Measurements from ENCODE around the gene LETM1.

The LETM1 gene

DNA sequence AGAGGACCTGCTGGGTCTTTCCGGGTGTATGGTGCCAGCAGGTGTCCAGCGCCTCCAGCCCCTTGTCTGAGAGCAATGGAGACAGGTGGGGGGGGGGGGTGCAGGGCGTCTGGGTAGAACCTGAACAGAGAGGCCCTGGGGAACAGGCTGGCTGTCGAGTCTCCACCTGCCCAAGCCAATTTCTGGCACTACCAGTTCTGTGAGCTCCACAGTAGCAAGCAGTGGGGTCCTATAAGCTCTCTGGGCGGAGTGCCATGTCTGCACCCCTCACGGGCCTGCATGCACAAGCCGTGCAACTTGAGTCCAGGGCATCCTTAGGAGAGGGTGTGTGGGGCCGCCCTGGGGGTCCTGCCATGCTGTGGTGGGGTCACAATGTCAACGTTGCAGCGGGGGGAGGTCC is 72.9 kb downstream of the LETM1 start:
- no peak for DNase-seq (ENCODE audit: low read depth in 1 of 2, low spot score in 1 of 2)

DNA sequence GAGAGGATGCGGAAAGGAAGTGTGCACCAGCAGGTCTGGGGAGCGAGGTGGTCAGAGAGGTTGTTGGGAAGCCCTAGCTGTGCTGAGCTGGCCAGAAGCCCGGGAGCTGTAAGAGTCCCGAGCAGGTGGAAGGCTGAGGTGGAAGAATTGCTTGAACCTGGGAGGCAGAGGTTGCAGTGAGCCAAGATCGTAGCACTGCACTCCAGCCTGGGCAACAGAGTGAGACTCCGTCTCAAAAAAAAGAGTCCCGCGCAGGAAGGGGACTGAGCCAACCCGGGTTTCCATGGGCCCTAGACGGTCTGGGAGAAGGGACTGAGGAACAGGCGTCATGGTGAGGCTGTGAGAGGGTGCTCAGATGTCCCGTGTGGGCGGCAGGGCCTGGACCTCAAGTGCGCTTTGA is 75.5 kb downstream of the LETM1 start:
- no peak for DNase-seq (ENCODE audit: low read depth in 1 of 2, low spot score in 1 of 2)

DNA sequence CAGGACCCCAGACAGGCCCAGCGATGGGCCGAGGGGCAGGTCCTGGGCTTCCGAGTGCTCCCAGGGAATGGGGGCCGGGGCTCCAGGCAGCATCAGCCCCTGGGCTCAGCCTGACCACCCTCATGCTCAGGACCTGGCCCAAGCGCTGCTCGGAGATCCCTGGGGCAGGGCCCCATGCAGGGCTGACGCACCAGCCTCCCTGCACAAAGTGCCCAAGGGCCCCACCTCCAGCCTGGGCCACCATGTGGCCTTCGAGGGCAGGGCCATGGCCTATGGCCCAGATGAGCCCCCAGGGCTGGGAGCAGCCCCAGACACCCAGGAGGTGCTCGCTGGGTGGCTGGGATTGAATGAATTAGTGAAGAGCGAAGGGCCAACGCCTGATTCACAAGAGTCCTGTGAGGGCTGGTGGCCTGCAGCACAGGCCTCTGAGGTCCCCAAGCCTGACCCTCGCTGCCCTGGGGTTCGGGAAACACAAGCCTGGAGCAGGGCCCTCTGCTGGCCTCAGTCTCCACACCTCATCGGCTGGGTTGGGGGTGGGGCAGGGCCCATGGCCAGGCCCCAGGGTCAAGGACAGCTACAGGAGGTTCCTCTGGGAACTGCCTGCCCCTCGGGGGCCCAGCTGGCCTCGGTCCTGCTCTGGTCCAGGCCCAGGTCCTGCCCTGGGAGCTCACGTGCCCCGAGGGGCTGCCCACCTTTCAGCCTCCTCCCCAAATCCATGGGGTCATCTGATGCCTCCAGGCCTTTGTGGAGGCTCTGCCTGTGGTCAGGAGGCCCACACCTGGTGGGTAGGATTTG is 76.2 kb downstream of the LETM1 start:
- no peak for DNase-seq (ENCODE audit: low read depth in 1 of 2, low spot score in 1 of 2)

DNA sequence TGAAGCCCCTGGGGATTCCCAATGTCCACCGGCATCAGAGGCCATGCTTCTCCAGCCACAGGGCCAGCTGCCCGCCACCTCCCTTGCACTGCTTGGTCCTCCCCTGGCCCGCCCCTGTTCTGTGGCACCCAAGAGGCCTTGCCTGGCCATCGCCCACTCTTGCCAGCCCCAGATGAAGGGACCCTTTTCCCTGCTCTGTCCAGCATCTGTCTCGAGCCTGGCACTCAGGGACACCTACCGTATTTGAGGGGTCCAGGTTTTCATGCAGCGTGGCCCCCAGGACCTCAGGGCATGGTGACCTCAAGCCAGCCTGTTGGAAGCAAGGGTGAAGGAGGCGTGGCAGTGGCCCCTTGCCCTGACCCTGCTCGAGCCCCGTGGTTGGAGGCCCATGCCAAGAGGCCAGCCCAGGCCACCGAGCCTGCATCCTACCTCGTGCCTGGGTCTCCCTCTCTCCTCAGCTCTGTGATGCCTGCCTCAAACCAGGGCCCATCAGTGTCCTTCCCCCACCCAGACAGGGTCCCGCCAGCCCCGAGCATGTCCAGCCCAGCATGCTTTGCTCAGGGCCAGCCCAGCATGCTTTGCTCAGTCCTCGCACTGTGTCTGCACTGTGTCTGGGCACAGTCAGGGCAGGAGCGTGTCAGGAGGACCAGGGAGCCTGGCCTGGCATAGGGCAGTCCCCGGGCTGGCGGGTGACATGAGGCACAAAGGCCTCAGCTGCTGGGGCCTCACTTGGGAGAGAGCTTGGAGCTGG is 77.1 kb downstream of the LETM1 start:
- DNase-seq (ENCODE audit: low read depth in 1 of 2, low spot score in 1 of 2): no peak

DNA sequence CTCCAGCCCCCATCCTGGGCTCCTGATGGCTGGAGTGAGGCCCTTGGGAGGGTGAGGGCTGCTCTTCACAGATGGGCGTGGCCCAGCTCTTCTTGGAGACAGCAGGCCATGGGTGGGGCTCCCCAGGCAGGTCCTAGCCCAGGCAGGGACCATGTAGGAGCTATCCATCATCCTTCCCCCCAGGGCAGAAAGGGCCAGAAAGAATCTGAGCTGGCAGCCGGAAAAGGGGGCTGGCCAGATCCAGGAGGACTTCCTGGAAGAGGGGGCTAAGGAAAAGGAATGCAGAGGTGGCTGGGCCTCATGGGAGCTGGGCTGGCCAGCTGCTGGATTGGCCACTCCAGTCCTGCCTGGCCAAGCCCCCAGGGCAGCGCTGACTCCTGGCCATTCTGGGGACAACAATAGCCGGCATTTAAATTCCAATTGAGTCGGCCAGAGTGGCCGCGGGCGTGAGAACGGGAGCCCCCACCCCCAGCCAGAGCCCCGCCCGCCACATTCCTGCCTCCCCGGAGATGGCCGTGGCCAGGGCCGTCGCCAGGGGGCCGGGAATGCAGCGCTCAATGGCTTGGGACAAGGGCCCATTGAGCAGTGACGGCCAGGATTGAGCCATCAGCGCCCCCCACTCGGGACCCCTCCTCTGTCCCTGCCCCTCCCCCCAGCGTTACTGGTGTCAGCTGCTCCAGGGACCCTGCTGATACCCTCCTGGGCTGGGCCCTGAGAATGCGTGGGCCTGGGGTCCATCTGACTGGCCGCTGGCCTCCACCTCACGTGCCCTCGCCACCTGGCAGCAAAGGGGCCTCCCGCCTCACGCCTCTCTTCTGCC is 77.9 kb downstream of the LETM1 start:
- no peak for DNase-seq (ENCODE audit: low read depth in 1 of 2, low spot score in 1 of 2)

- DNase-seq (ENCODE audit: low read depth in 1 of 2, low spot score in 1 of 2): no peak
Measured at GRCh38 chr4:1776521-1777161, 79.3 kb downstream of the LETM1 start.

DNA sequence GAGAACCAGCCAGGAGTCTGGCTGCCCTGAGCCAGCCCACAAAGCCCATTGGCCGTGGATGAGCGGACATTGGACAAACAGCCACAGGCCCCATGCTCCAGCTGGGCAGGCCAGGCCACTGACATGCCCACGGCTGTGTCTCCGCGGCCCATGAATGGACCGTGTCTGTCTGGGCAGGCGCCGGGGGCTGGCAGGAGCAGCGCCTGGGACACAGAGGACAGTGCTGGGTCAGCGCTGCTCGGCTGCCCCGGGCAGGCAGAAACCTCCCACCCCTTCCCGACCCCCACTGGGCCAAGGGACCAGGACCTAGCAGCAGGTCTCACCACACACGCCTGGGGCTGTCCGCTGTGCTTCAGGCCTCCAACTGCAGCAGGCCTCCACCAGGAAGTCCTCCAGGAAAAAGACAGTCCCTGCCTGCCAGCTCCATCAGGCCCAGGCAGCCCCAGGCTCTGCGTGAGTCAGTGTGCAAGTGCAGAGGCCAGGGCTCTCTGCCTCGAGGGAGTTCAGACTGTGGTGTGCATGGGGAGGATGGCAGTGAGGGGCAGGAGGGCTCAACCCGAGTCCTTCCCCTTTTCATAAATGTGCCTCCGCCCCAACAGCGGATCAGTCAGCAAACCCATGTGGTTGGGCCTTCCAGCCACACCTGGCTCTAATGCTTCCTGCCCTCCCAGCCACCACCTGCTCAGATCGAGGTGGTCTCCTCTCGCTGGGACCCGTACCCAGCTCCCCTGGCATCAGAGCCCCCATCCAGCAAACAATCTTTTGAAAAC is 80.0 kb downstream of the LETM1 start:
- DNase-seq (ENCODE audit: low read depth in 1 of 2, low spot score in 1 of 2): no peak

GRCh38 chr4:1773754-1774153 is 82.2 kb downstream of the LETM1 start:
- no peak for DNase-seq (ENCODE audit: low read depth in 1 of 2, low spot score in 1 of 2)

- no peak for DNase-seq (ENCODE audit: low read depth in 1 of 2, low spot score in 1 of 2)
Measured at GRCh38 chr4:1772853-1773538, 83.0 kb downstream of the LETM1 start.

DNA sequence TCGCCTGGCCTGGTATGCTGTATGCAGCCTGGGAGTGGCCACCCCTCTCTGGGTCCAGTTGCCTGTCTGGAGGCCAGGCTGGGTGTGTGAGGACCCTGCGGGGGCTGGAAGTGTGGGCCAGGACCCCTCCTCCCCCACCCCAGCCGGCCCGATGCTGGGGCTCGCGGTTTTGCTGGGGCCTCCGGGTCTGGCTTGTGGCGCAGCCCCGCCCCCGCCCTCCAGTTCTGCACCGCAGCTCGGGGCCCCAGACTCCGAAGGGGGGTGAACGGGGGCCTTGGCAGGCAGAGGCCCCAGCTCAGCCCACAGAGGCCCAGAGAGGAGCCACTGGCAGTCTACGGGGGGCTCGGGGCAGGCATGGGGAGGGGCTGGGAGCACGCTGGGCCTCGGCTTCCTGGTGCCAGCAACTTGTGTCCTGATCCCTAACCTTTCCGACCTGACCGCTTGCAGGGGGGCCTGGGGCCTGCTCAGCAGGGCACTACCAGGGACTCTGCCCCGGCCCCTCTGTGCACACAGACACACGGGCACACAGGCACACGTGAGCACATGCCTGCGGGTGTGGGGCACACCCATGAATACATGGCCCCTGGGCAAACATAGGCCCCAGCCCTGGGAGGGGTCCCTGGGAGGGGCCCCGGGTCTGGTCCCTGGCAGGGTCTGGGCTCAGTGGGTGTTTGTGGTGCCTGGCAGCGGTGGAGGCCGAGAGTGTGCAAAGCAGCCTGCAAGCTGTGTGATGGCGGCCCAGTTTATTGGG is 84.2 kb downstream of the LETM1 start:
- DNase-seq (ENCODE audit: low read depth in 1 of 2, low spot score in 1 of 2): no peak

DNA sequence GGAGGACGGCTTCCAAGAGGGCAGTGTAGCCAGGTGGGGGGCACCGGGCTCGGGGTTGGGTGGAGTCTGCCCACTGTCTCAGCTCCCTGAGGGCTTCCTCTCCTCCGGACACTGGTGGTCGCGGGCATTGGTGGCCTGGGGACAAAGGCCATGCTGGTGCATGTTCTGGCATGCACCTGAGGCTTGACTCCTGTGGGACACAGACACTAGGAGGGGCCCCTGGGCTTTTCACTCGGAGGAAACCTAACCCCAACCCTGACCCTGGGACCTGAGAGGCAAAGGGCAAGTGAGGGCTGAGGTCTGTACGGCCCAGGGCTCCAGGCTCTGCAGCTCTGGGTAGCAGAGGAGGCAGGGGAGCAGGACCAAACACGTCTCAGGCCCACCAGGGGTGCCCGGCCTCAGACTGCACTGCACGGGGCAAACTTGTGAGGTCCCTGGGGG is 85.1 kb downstream of the LETM1 start:
- DNase-seq (ENCODE audit: low read depth in 1 of 2, low spot score in 1 of 2): no peak

DNA sequence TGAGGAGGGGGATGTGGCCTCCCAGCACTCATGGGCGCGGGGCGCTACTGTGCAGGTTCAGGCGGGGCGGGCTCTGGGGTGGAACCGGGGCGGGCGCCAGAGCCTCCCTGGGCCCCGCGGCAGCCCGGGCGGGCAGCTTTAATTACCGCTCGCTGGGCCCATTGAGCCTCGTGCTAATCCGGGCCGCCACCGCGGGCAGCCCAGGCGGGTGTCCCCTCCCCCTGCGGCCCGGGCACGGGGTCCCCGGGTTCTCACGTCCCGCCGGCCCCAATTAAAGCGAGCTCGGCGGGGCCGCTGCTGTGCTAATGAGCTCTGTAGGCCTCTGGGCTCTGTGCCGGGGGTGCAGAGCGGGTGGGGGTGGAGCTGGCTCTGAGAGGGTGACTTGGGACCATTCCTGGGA is 85.7 kb downstream of the LETM1 start:
- no peak for DNase-seq (ENCODE audit: low read depth in 1 of 2, low spot score in 1 of 2)

GRCh38 chr4:1769692-1770091 is 86.3 kb downstream of the LETM1 start:
- no peak for DNase-seq (ENCODE audit: low read depth in 1 of 2, low spot score in 1 of 2)

DNA sequence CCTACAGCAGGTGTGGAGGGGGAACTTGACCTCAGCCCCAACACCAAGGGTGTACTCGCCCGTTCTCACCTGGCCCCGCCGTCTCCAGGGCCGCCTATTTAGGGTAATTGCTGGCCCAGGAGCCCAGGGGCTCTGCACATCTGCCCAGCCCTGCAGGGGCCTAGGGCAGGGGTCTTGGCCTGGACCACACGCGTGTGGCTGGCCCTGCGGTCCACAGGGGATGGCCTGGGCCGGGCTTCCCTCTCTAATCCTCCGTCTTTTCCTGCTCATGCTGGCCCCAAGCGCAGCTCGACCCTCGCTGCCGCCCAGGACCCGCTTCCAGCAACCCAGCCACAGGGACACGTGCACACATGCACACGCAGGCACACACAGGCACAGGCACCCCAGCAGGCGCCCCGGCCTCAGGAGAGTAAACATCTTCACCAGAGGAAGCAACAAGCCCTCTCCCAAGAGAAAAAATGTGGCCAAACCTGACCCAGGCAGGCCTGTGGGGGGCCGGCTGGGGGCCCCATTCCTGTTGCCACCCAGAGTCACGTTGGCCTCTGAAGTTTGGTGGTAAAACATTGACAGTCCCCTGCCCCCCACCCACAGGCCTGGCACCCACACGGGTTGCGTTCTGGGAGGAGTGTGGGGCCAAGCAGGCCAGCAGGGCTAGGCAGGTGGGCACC is 87.5 kb downstream of the LETM1 start:
- DNase-seq (ENCODE audit: low read depth in 1 of 2, low spot score in 1 of 2): no peak

DNA sequence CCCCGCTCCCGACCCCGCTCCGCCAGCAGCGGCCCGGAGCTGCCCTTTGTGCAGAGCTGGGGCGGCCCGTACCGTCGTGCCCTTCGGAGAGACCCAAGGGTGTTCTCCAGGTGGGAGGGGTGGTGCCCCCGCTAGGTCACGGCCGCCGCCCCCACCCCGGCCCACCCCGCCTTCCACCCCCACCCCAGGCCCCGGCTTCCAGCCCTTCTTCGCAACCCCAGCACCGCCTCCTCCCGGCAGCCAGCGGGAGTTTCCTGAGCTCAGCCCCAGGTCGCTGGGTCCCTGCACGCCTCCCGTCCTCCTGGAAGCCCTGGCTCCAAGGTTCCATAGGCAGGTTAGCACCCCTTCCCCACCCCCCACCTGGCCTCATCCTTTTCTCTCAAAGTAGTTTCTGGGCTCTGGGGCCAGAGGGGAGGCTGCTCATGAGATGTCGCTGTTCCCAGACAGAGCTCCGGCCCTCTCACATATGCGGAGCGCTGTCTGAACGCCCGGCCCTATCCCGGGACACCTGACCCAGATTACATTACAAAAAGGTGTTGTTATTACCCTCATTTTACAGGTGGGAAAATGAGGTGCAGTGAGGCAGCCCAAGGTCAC is 88.1 kb downstream of the LETM1 start:
- DNase-seq (ENCODE audit: low read depth in 1 of 2, low spot score in 1 of 2): no peak

GRCh38 chr4:1767061-1767769 is 88.7 kb downstream of the LETM1 start:
- no peak for DNase-seq (ENCODE audit: low read depth in 1 of 2, low spot score in 1 of 2)
